ENCODE measurements around the gene FAM151A.

The FAM151A gene

DNA sequence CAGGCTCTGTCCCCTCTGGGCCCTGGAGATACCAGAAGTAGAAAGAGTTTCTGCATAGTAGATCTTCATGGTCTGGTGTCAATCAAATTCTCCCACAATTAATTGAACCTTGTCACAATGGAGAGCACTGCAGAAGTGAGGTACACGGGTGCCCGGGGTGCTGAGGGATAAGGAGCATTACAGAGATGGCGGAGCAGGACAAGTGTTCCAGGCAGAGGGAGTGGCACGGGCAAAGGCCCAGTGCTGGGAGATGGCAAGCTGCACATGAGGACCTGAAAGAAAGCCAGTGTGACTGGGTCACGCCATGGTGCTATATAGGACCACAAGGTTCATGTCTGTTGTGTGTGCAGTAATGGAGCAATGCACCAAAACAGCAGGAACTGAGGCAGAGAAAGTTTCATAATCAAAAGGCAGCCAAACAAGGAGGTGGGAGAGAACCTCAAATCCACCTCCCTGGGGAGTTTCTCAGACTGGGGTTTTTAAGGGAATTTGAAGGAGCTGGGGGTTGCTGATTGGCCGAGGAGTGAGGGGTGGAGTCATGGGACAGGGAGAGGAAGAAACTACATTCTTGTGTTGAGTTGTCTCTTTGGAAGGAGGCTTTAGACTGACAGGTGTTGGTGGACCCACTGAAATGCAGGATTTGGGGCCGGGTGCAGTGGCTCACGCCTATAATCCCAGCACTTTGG lies 47.6 kb downstream of the FAM151A start:
- DNase-seq = no peak

GRCh38 chr1:54575161-54575560 lies 48.2 kb downstream of the FAM151A start:
- no peak for DNase-seq

DNA sequence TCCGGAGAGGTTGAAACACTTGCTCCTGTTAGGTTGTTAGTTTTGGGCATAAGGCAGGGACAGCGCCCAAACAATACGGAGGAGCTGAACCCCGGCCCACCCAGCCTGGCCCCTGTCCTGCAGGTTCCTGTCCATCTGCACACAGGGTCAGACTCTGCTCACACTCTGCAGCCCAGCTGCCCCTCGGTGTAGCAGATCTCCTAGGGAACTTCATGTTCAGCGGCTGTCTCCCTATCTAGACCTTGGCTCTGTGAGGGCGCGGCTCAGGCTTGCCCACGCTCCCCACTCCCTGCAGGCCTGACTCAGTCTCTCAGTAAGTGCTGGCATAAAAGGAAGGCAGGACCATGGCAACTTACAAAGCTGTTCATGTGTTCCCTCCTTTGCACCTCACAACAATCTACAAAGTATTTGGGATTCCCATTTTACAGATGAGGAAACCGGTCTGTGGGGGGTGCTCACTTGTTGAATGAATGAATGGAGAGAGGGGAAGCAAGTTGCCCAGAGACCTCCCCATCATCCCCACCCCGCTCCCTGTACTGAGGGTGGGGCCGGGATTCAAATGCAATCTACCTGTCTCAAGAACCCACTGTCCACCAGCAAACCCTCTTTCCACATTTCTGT lies 49.1 kb downstream of the FAM151A start:
- DNase-seq = no peak

GRCh38 chr1:54572542-54572850 lies 50.8 kb downstream of the FAM151A start:
- no peak for DNase-seq

GRCh38 chr1:54571803-54572541 lies 51.4 kb downstream of the FAM151A start:
- no peak for DNase-seq

DNA sequence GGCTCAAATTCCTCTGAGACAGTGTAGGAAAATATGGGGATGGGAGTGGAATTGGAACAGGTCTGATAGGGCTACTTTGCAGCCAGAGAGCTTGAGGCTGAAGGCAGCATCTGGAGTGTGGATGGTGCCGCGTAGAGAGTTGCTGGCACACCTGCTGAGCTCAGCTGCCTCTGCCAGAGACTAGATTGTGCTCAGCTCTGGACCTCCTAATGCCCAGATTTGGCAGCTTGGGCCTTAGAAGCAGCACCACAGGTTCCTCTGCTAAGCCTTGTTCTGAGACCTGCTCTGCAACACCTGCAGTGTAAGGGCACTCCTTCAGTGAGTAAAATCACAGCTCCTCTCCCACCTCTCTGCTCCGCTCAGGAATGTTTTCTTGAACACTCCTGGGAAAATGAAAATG lies 52.0 kb downstream of the FAM151A start:
- no peak for DNase-seq

DNA sequence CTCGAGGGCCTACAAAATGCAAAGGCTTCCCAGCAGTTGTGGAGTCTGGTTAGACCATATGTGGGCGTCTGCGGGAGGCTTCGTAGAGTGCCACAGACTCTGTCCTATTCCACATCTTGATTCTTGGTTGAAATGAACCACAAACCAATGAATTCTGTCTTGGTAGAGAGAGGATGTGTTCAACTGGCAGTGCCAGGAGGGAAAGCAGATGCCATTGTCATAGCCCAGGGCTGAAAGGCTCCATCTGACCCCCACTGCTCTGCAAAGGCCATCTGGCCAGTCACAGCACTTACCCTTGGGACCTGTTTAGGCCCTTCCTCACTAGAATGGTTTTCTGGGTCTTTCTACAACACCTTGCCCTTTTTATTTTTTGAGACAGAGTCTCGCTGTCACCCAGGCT lies 53.2 kb downstream of the FAM151A start:
- no peak for DNase-seq

DNA sequence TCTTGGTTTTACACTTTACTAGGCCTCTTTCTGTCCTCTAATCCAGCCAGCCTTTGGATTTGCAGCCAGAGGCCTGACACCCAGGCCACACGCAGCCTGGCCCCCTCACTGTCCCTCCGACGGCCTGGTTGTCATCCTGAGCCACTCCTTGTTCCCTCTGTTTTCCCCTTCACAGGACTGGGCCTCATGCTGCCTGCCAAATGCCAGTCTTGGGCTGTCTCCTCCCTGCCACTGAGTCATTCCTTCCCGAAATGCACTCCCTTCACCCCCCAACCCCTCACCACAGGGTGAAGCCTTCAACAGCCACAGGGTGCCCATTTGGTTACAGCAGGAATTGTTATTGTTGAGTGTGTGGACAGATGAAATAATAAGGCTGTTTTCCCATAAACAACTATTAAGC lies 54.0 kb downstream of the FAM151A start:
- no peak for DNase-seq

- DNase-seq = no peak
Observed at GRCh38 chr1:54567961-54568360, 55.4 kb downstream of the FAM151A start.

DNA sequence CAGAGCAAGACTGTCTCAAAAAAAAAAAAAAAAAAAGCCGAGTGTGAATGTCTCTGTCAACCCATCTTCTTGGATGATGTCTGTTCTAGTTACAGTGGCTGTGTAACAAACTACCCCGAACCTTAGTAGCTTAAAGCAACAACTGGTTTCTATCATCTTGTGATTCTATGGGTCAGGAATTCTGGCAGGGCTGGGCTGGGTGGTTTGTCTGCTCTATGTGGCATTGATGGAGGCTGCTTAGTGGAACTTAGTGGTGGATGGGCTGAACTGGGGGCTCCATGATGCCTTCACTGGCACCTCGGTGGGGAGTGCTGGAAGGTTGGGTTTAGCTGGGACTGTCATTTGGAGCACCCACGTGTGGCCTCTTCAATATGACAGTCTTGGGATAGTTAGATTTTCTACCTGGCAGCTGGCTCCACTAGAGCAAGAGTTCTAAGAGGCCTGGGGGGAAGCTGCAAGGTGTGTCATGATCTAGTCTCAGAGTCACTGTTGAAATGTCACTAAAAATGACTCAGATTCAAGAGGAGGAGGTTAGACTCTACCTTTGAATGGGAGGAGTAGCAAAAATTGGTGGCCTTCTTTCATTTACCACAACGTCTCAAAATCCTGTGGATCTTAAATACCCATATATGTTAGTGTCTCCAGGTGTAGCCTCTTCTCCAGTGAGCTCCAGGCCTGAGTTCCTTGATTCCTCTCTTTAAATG lies 56.7 kb downstream of the FAM151A start:
- no peak for DNase-seq

DNA sequence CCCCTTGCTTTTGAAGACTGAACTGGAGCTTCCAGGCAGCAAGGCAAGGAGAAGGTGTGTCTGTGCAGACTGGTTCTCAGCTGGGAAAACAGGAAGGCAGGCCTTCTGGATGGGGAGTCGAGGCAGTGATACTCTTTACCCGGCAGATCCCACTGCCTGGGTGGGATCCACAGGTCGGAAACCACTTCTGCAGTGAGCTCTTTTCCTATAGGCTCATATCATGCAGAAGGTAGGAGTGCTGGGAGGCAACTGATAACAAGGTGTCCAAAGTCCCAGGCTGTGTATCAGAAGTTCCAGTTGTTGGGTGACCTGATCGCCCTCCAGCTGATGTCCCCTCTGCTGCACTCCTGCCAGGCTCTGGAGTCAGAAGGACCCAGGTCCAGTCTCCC lies 58.2 kb downstream of the FAM151A start:
- no peak for DNase-seq

- DNase-seq = no peak
Observed at GRCh38 chr1:54564312-54565112, 58.8 kb downstream of the FAM151A start.

GRCh38 chr1:54559771-54560231 lies 63.5 kb downstream of the FAM151A start:
- DNase-seq = no peak

All from NCI-H1436 (cell line).